ENCODE data around the gene PRR23E.

PRR23E gene

DNA sequence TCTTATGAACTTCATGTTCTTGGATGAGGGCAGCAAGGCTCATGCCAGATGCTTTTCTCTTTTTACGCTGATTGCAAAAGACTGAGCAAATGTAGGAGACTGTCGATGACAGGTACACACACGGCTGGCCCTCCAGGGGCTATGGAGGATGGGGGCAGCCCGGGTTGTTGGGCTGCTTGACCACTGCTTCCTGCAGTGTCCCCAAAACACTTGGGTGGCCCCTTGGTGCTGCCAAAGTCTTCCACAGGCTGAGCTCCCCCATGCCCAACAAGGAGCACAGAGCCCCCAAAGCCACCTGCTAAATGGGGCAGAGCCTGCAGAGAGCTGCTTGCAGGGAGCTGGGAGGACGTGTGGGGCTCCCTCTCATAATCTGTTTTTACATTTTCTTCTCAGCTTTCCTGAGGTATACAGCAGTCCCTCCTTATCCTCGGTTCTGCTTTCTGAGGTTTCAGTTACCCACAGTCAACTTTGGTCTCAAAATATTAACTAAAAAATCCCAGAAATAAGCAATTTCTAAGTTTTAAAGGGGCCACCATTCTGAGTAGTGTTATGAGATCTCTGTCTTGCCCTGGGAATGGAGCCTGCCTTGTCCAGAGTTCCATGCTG, 7.3 kb downstream of the PRR23E start:
- Histone ChIP-seq H3K36me3 (replicated peaks) (no peaks in the 10 kb centered on the region), H3K4me3 (no peak overlapping the region), H3K27me3 (ENCODE audit: low read depth) (peaks cover 3% of the 10 kb centered on the region; the same call in 1 of the 2 replicates), H3K9me3 (no peaks in the 10 kb centered on the region), H3K4me1 (no peaks in the 10 kb centered on the region)
- in situ Hi-C loops (cut with MboI; ENCODE audit: low sequenced_read_pairs), result no loop called here
- DNase-seq (ENCODE audit: low spot score in 2 of 2), result no peak

DNA sequence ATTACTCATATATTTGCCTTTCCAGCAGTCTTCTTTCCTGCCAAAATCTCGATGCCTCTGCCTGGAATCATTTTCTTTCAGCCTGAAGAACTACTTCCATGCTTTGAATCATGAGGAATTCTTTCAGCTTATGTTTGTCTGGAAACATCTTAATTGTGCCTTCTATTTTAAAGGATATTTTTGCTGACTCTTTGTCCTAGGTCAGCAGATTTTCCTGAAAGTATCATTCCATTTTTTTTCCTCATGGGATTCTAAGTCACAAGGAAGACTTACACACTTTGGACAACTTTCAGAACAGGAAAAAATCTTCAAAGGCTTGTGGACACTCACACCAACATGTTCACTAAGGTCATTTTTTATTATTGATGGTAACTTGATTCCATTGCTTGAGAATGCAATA, 10.1 kb downstream of the PRR23E start:
- in situ Hi-C loops (cut with MboI; ENCODE audit: low sequenced_read_pairs), result no loop called here

DNA sequence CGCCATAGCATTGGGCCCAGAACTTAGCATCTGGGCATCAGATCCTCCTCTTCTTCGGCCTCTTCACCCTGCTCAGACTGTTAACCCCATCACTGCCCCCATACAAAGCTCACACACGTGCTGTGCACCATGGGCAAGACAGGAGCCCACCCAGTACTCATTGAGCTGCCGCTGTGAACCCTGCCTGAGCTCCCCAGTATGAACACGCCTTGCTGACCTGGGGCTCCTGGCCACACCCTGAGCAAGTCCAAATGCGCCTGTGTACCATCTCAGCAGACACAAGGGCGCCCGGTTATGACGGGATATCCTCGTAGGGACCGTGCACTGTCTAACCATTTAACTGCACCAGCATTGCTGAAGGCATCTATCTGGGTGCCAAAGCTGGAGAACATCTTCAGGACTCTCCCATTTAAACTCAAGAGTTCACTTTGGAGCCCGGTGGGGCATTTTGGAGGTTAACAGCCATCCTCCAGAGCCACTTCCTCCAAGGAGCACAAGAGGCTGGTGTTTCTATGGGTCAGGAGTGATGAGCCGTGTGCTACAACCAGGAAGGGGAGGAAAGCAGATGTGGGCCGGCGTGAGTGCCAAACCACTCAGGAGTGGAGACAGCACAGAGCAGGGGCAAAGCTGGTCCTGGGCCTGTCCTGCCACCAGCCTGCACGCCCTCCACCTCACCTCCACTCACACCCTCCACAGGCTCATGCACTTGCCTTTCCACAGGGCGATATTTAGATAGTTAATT, 12.1 kb downstream of the PRR23E start:
- H3K9me3 ChIP-seq, result no peaks in the 10 kb centered on the region
- H3K36me3 ChIP-seq (replicated peaks), result no peaks in the 10 kb centered on the region
- H3K4me3 ChIP-seq, result no peak overlapping the region
- in situ Hi-C loops (cut with MboI; ENCODE audit: low sequenced_read_pairs), result no loop called here
- no peak for DNase-seq (ENCODE audit: low spot score in 2 of 2)
- H3K27me3 ChIP-seq (ENCODE audit: low read depth), result no peaks in the 10 kb centered on the region; the same call in 1 of the 2 replicates
- H3K4me1 ChIP-seq, result no peaks in the 10 kb centered on the region

More for the DNA sequence above, 10.1 kb downstream of the PRR23E start:
- Histone ChIP-seq H3K4me3 (no peak overlapping the region), H3K36me3 (replicated peaks) (no peaks in the 10 kb centered on the region), H3K27me3 (ENCODE audit: low read depth) (peaks cover 3% of the 10 kb centered on the region; the same call in 1 of the 2 replicates), H3K9me3 (no peaks in the 10 kb centered on the region), H3K4me1 (no peaks in the 10 kb centered on the region)
- no peak for DNase-seq (ENCODE audit: low spot score in 2 of 2)

DNA sequence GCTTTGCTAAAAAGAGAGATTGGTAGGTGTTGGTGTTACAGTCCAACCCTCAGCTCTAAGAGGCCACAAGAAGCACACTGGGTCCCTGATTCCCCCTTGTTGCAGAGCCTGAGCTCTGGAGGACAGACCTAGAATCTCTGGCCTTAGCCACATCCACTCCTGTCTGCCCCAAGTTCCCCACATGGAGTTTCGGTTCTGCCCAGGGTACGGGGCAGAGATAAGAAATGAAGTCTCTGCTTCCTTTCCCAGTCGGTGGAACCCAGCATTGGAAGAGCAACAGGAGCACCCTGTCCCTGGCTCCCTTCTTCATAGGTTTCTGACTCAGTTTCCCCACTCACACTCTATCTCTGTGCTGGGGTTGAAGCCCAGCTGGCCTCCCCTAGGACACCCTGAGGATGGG, 13.2 kb downstream of the PRR23E start:
- in situ Hi-C loops (cut with MboI; ENCODE audit: low sequenced_read_pairs), result no loop called here
- H3K9me3 ChIP-seq, result no peaks in the 10 kb centered on the region
- no peak overlapping the region for H3K4me3 ChIP-seq
- H3K27me3 ChIP-seq (ENCODE audit: low read depth), result no peaks in the 10 kb centered on the region; the same call in 1 of the 2 replicates
- no peaks in the 10 kb centered on the region for H3K4me1 ChIP-seq
- no peak for DNase-seq (ENCODE audit: low spot score in 2 of 2)
- no peaks in the 10 kb centered on the region for H3K36me3 ChIP-seq (replicated peaks)

DNA sequence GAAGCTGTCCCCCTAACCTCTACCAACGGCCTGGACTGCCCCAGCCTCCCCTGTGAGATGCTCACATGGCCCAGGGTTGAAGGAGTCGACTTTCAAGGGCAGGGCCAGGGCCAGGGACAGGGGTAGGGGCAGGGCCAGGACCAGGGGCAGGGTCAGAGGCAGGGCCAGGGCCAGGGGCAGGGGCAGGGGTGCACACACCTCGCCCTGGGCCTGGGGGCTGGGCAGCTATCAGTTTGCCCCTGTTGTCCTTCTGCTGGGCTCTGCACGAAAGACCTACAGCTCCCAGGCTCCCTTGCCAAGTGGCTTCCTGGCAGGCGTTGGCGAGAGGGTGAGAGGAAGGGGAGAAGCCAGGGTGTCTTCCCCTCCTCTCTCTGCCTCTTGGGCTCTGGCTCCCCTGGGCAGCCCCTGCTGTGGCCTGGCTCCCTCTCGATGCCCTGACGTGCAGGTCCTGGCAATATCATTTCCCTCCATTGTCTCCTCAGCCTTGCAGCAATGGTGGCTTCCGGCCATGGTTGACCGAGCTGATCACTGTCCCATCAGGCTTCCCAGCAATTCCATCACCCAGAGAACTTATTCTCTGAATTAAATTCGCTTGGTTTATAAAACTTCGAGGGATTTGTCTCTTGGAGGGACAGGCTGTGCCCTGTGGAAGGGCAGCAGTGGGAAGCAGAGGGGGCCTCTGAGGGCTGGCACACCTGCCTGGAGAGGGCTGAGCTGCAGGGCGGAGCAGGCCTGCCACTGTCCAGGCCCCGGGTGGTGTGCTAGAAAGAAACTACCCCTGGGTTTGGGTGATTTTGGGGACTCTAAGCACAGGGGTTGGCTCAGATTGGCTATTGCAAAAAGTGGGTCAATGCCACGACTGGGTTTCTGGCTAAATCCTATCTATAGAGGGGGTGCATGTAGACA, 13.9 kb downstream of the PRR23E start:
- DNase-seq (ENCODE audit: low spot score in 2 of 2), result no peak
- Histone ChIP-seq H3K9me3 (no peaks in the 10 kb centered on the region), H3K27me3 (ENCODE audit: low read depth) (no peaks in the 10 kb centered on the region), H3K36me3 (replicated peaks) (no peaks in the 10 kb centered on the region), H3K4me1 (no peaks in the 10 kb centered on the region), H3K4me3 (no peak overlapping the region)
- in situ Hi-C loops (cut with MboI; ENCODE audit: low sequenced_read_pairs), result no loop called here

DNA sequence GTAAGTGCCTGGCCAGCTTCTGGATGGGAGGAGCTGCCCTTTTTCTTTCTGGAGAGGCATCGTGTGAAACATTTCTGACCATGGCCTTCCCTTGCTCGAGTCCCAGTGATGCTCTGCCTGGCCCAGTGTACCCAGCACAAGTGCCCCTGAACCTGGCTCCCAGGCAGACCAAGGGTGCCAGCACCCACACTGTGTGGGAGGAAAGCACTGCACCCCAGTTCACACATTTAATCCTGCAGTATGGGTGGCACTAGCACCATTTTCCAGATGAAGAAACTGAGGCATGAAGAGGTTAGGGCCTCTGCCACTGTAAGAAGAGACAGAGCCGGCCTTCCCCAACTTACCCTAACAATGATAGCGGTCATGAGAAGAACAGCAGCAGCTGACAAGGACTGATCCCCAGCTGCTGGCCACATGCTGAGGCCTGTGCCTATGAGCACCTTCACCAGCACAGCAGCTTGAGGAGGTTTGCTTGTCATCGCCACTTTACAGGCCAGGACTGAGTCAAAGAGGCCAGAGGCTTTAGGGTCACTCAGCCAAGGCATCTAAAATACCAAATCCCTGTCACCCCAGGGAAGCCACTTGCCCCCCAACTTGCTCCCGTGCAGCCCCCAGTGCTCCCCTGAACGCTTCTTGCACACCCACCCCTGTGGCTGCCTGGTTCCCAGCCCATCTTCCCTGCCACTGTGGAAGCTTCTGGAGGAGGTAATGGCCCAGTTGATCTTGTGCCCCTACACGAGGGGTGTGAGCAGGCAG, 15.0 kb downstream of the PRR23E start:
- no peaks in the 10 kb centered on the region for H3K27me3 ChIP-seq (ENCODE audit: low read depth)
- H3K4me3 ChIP-seq, result no peak overlapping the region
- H3K36me3 ChIP-seq (replicated peaks), result no peaks in the 10 kb centered on the region
- no peaks in the 10 kb centered on the region for H3K9me3 ChIP-seq
- no peaks in the 10 kb centered on the region for H3K4me1 ChIP-seq
- no peak for DNase-seq (ENCODE audit: low spot score in 2 of 2)
- in situ Hi-C loops (cut with MboI; ENCODE audit: low sequenced_read_pairs), result no loop called here

DNA sequence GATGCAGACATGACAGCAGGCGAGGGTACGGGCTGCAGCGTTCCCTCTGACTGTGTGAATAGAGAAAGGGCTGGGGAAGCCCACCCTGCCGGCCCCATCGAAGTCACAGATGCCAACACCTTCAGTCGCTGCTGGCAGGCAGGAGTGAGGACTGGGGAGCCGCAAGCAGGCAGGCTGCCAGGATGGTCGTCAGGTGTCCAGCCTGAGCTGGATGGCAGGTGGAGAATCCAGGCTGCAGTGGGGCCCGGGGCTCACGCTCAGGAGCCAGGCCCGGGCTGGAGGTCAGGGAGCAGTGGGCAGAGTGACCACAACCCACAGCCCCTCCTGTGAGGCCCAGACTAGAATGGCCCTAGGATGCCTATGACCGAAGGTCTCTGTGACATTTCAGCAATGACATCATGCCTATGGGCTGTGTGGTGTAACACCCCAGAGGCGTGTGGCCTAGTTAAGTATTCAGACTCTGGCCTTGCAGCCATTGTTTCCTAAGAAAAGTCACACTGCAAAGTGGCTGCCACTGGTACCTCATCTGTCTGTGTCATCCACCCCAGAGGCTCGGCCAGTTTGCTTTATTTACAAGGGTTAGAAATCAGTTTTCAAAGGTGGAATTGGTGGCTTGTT, 15.7 kb downstream of the PRR23E start:
- Histone ChIP-seq H3K27me3 (ENCODE audit: low read depth) (no peaks in the 10 kb centered on the region), H3K4me1 (no peaks in the 10 kb centered on the region), H3K9me3 (no peaks in the 10 kb centered on the region), H3K36me3 (replicated peaks) (no peaks in the 10 kb centered on the region), H3K4me3 (no peak overlapping the region)
- DNase-seq (ENCODE audit: low spot score in 2 of 2), result no peak
- in situ Hi-C loops (cut with MboI; ENCODE audit: low sequenced_read_pairs), result no loop called here

DNA sequence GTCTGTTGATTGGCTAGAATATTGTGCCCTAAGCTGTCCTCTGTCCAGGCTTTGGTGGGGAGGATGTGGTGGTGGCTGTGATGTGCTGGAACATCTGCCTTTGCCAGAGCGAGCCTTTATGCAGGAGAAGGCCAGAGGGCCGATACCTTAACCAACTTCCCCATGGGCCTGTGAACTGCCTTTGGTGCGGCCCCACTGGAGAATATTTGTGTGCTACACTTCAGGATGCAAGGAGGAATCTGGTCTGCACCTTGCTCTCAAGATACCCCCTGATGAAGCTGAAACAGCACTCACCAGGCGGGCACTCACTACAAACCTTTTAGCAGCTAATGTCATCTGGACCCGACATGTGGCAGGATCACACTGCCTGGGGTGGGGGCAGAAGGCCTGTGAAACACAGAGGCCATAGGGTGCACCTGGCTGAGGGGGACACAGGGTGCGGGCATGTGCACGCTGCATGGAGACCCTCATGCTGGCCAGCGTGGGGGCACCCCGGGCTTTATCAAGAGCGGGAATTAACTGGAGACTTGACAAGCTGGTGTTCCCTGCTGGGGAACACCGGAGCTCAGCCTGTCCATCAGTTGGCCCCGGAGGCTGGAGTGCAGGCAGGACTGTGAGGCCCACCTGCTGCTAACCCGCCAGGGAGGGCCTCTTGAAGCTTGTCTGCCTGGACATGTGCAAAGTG, 16.4 kb downstream of the PRR23E start:
- H3K9me3 ChIP-seq, result no peaks in the 10 kb centered on the region
- in situ Hi-C loops (cut with MboI; ENCODE audit: low sequenced_read_pairs), result no loop called here
- no peak for DNase-seq (ENCODE audit: low spot score in 2 of 2)
- H3K36me3 ChIP-seq (replicated peaks), result no peaks in the 10 kb centered on the region
- H3K4me3 ChIP-seq, result no peak overlapping the region
- H3K4me1 ChIP-seq, result no peaks in the 10 kb centered on the region
- no peaks in the 10 kb centered on the region for H3K27me3 ChIP-seq (ENCODE audit: low read depth)

DNA sequence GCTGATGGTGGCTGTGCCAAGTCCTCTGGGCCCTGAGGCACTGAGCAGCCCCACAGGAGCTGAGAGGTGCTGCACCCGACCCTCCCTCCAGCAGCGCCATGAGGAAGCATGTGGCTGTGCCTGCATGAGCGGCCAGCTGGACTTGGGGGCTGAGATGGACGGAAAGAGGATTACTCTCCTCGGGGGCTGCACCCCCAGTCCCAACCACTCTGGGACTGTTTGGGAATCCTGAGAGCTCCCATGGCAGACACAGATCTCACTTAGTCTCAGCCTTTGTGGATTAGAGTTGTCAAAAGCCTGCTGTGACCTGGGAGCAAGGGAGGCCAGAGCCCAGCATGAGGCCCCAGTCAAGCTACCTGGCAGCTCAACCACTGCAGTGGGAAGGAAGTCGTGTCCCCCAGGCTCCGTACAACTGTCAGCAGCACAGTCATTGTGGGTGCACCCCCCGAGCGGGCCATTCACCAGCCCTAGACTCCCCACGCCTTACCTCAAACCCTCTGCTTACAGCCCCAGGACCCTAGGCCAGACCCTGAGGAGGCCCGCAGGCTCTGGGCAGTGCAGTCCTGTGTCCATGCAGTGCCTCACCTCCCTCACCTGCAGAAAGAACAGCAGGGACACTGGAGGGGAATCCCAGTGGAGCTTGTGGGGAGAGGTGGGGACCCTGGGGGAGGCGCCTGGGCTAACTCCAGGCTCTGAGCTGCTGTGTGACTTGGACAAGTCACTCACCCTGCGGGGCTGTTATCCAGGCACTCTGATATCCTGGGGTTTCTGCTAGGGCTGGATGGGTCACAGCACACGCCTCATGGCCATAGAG, 17.1 kb downstream of the PRR23E start:
- DNase-seq (ENCODE audit: low spot score in 2 of 2), result no peak
- Histone ChIP-seq H3K36me3 (replicated peaks) (no peaks in the 10 kb centered on the region), H3K27me3 (ENCODE audit: low read depth) (peaks cover 4% of the 10 kb centered on the region), H3K4me3 (no peak overlapping the region), H3K4me1 (no peaks in the 10 kb centered on the region), H3K9me3 (no peaks in the 10 kb centered on the region)
- in situ Hi-C loops (cut with MboI; ENCODE audit: low sequenced_read_pairs), result no loop called here

DNA sequence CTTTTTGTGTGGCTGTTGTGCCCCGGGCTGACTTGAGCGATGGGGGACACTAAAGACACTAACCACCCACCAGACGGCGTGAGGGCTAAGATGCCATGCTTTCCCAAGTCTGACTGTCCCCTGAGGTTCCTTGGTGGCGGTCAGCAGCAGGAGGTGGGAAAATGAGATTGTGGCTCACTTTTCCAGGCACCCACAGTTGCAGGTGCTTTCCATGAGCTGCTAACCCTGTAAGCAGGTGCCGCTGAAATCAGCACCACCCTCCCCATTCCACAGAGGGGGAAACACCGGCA, 17.7 kb downstream of the PRR23E start:
- DNase-seq (ENCODE audit: low spot score in 2 of 2), result no peak

DNA sequence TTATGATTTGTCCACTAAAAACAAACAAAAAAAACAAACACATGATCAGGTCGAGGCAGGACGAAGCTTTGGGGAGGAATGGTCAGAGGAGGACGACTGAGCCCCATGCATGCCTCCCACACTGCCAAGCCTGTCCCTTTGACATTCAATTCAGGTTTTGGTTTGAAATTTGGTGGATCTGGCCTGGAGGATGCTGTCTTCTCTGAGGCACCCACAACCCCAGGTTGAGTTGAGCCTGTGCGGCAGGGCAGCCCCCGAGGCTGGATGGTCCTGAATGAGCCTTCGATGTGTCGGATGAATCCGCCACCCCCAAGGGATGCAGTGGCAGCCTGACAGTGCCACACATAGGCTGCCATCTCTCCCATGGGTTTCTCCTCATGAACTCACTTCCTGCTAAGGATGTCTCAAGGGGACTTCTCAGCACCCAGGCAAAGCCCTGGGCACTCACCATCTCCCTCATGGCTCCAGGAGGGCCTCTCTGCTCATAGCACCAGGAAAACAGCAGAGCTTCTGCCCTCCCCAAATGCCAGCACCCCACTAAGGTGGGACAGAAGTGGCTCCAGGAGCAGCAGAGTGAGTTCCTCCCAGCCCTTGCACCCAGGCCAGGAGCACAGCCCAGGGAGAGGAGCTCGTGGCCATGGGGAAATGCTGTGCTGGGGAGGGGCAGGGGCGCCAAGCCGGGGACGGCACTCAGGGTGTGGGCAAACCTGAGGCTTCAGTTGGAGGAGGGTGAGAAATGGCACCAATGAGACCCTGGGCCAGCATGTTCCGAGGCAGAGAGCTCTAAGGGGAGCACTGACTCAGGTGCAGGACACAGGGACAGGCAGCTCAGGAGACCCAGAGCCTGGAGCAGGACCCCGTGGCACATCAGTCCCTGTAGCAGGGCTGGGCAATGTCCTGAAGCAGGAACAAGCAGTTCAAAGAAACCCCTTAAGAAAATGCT, 18.5 kb downstream of the PRR23E start:
- Histone ChIP-seq H3K4me1 (no peaks in the 10 kb centered on the region), H3K27me3 (ENCODE audit: low read depth) (peaks cover 14% of the 10 kb centered on the region), H3K36me3 (replicated peaks) (no peaks in the 10 kb centered on the region), H3K4me3 (no peak overlapping the region), H3K9me3 (no peaks in the 10 kb centered on the region)
- no peak for DNase-seq (ENCODE audit: low spot score in 2 of 2)
- in situ Hi-C loops (cut with MboI; ENCODE audit: low sequenced_read_pairs), result no loop called here

More for the DNA sequence above, 17.7 kb downstream of the PRR23E start:
- Histone ChIP-seq H3K4me3 (no peak overlapping the region), H3K4me1 (no peaks in the 10 kb centered on the region), H3K27me3 (ENCODE audit: low read depth) (peaks cover 10% of the 10 kb centered on the region), H3K9me3 (no peaks in the 10 kb centered on the region), H3K36me3 (replicated peaks) (no peaks in the 10 kb centered on the region)
- in situ Hi-C loops (cut with MboI; ENCODE audit: low sequenced_read_pairs), result no loop called here

Data from HAP-1 (cell line).